Measurements from ENCODE around the gene SDK1.

DNA sequence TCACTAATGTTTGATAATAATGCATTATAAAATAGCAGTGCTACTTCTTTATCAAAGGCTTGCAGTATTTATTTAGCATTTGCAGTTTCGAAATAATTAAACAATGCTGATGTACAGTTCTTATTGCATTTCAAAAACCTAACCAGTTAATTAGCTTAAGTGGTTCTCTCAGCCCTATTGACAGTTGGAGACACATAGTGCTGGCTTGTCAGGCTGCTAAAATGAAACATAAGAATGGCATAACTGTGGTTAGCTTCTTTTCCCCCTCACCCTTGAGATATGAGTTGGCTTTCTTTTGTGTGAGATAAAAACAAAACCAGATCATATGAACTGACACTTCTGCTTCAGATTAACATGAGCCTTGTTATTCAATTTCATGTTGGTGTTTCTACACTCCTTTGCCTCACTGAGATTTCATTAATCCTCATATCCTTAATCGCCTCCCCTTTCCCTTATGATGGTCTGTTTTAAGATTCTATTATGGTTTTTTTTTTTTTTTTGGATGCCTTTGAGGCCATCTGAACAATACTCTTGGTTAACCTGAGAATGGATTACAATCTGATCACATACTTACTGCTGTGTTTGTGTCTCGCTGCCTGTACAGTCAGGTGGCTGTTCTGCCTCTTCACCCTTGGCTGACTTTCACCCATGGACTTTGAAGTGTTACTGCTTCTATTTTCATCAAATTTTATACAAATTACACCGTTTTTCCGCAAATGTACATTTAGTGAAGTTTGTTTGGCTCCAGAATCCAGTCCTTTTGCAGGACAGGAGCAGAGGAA lies 108.0 kb downstream of the SDK1 start:
- no peak for TF ChIP-seq EZH2phosphoT487 (IDR thresholded peaks at IDR 0.05; ENCODE audit: borderline replicate concordance, low read depth, low read length)
- TF ChIP-seq, protein P1, sequence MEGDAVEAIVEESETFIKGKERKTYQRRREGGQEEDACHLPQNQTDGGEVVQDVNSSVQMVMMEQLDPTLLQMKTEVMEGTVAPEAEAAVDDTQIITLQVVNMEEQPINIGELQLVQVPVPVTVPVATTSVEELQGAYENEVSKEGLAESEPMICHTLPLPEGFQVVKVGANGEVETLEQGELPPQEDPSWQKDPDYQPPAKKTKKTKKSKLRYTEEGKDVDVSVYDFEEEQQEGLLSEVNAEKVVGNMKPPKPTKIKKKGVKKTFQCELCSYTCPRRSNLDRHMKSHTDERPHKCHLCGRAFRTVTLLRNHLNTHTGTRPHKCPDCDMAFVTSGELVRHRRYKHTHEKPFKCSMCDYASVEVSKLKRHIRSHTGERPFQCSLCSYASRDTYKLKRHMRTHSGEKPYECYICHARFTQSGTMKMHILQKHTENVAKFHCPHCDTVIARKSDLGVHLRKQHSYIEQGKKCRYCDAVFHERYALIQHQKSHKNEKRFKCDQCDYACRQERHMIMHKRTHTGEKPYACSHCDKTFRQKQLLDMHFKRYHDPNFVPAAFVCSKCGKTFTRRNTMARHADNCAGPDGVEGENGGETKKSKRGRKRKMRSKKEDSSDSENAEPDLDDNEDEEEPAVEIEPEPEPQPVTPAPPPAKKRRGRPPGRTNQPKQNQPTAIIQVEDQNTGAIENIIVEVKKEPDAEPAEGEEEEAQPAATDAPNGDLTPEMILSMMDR (conservative IDR thresholded peaks at IDR 0.05; ENCODE audit: low read length) = no peak

Data from OCI-LY7 (cell line).